GM23248 (cell line): ENCODE measurements around the gene DPF1.

Experiments
- EZH2 ChIP-seq: fragments of 200-600 bp; sonication (generic); IDR thresholded peaks from 2 replicates; pipeline ENCODE4 v1.6.1; 2018; ENCODE audit warnings: antibody characterized with exemption, mild to moderate bottlenecking; ENCODE audit not compliant: insufficient read depth, poor library complexity, severe bottlenecking
- EZH2phosphoT487 ChIP-seq: fragments of 200-600 bp; sonication (generic); IDR thresholded peaks from 2 replicates; pipeline ENCODE4 v1.6.1; 2018; ENCODE audit warnings: antibody characterized with exemption, moderate library complexity, mild to moderate bottlenecking, low read depth; ENCODE audit not compliant: insufficient read depth

GRCh38 chr19:38208571-38208970 lies 15.5 kb downstream of the DPF1 start:
- no peak for TF ChIP-seq EZH2
- no peak for TF ChIP-seq EZH2phosphoT487
